K562 (cell line): Measurements from ENCODE around the gene MYBPC3. TPM values are rescaled to one million over a fixed set of nuclear protein-coding genes. Genes with fewer than 3 reads are reported as not detected.

Source experiments
- ATAC-seq: fragments of 200-7000 bp; cut with Tn5 transposase; 3 replicates; pipeline ENCODE4 v1.9.1; 2020; ENCODE audit warnings: moderate library complexity
- BruUV-seq: library from RNA; stranded (reverse); fragments of 400-500 nt; replicated peaks from 2 replicates; lab custom pipeline; 2021; lab: Mats Ljungman, UMichigan
- CTCF ChIA-PET: fragments of 300-600 bp; formaldehyde crosslinking; extraction: SDS; loops from one replicate; lab custom pipeline; 2021; ENCODE audit warnings: low intra/inter-chr PET ratio; lab: Yijun Ruan, JAX
- POLR2A ChIA-PET: fragments of 300-600, 350-650 bp; sonication (Branson Sonifier 250); formaldehyde crosslinking; extraction: SDS; loops from one replicate; lab custom pipeline; 2021; ENCODE audit warnings: antibody characterized with exemption, inconsistent platforms; lab: Yijun Ruan, JAX
- DNase-seq, 4 experiments: peaks; one replicate each; pipeline versions ENCODE4 v3.0.0 to v3.0.0-alpha.2; 2011 to 2018; ENCODE audit warnings: low spot score in 3 of 4, mixed read lengths in 3 of 4; ENCODE audit errors: extremely low read depth in 1 of 4
- FAIRE-seq: peaks from 2 replicates; lab custom pipeline; 2011; peaks lifted over from hg19 to GRCh38; lab: Jason Lieb, UNC
- H2AFZ ChIP-seq: 2 replicates; pipeline ENCODE4 v1.6.0; 2011; ENCODE audit warnings: low read depth, low read length, control low read depth, inconsistent platforms
- H3K27ac ChIP-seq: fragments of 200-600 bp; 3 replicates; pipeline ENCODE4 v1.8.0; 2011; ENCODE audit warnings: low read depth, mild to moderate bottlenecking, control low read depth, inconsistent platforms, low read length, moderate library complexity, mixed read lengths; ENCODE audit errors: extremely low read depth
- H3K27me3 ChIP-seq, 2 experiments: fragments of 300-600 bp in 1 of 2; 2 replicates in 1 of 2; 3 replicates in 1 of 2; pipeline versions ENCODE4 v1.6.0 to v1.8.0; 2011; ENCODE audit warnings: inconsistent platforms in 2 of 2, low read length in 2 of 2, mild to moderate bottlenecking in 1 of 2, mixed read lengths in 1 of 2, moderate library complexity in 1 of 2; ENCODE audit not compliant: control insufficient read depth in 2 of 2, insufficient read depth in 2 of 2
- H3K36me3 ChIP-seq: fragments of 300-600 bp; 3 replicates; pipeline ENCODE4 v1.8.0; 2011; ENCODE audit warnings: mild to moderate bottlenecking, low read length, inconsistent platforms; ENCODE audit not compliant: control insufficient read depth, insufficient read depth
- H3K4me1 ChIP-seq, 2 experiments: fragments of 200-600 bp in 1 of 2; replicated peaks in 1 of 2; 2 replicates in 1 of 2; 3 replicates in 1 of 2; pipeline versions ENCODE4 v1.5.1 to v1.8.0; 2011; ENCODE audit warnings: inconsistent platforms in 2 of 2, low read length in 2 of 2, mild to moderate bottlenecking in 1 of 2, mixed read lengths in 1 of 2, moderate library complexity in 1 of 2; ENCODE audit not compliant: control insufficient read depth in 2 of 2, insufficient read depth in 2 of 2
- H3K4me2 ChIP-seq: 2 replicates; pipeline ENCODE4 v1.6.1; 2011; ENCODE audit warnings: low read length, control low read depth, inconsistent platforms, mixed read lengths; ENCODE audit not compliant: insufficient read depth
- H3K4me3 ChIP-seq: fragments of 200-600 bp; sonication (generic), shearing (Covaris generic); 2 replicates; pipeline ENCODE4 v1.5.1; 2016; ENCODE audit warnings: control low read depth, inconsistent platforms
- H3K79me2 ChIP-seq: fragments of 200-600 bp; 3 replicates; pipeline ENCODE4 v1.8.0; 2011; ENCODE audit warnings: low read length, inconsistent platforms; ENCODE audit not compliant: control insufficient read depth, insufficient read depth
- H3K9ac ChIP-seq, 2 experiments: 2 replicates each; pipeline versions ENCODE4 v1.6.0 to v1.6.1; 2011; ENCODE audit warnings: low read depth in 2 of 2, low read length in 2 of 2, control low read depth in 1 of 2, inconsistent platforms in 1 of 2, mild to moderate bottlenecking in 1 of 2, mixed read lengths in 1 of 2; ENCODE audit not compliant: insufficient read depth in 1 of 2
- H3K9me1 ChIP-seq: one replicate; pipeline ENCODE4 v1.6.0; 2011; ENCODE audit warnings: inconsistent platforms, mild to moderate bottlenecking, low read length, moderate library complexity; ENCODE audit not compliant: control insufficient read depth, insufficient read depth
- H3K9me3 ChIP-seq: replicated peaks from 2 replicates; pipeline ENCODE4 v1.5.1; 2011; ENCODE audit warnings: low read depth, low read length, inconsistent platforms; ENCODE audit not compliant: control insufficient read depth, insufficient read depth
- H4K20me1 ChIP-seq: replicated peaks from 2 replicates; pipeline ENCODE4 v1.6.1; 2011; ENCODE audit warnings: low read length, inconsistent platforms, mixed read lengths; ENCODE audit not compliant: control insufficient read depth, insufficient read depth
- ETV5 ChIP-seq: sonication (generic); formaldehyde crosslinking; IDR thresholded peaks from 2 replicates; pipeline ENCODE4 v1.4.0; 2020; ENCODE audit warnings: low read depth, mild to moderate bottlenecking, missing genetic modification reagents
- GTF2B ChIP-seq: IDR thresholded peaks from 2 replicates; pipeline ENCODE4 v1.6.1; 2011; ENCODE audit not compliant: insufficient read length; ENCODE audit errors: extremely low read depth
- MIER1 ChIP-seq: fragments of 450-650 bp; IDR thresholded peaks from 2 replicates; pipeline ENCODE4 v1.6.1; 2016; ENCODE audit warnings: antibody characterized with exemption, mild to moderate bottlenecking, low read depth
- NEUROD1 ChIP-seq: fragments of 150-350 bp; IDR thresholded peaks from 2 replicates; pipeline ENCODE4 v1.6.1; 2014; ENCODE audit warnings: borderline replicate concordance, low read length, low read depth; ENCODE audit not compliant: partially characterized antibody
- NFIC ChIP-seq: fragments of 450-650 bp; IDR thresholded peaks from 2 replicates; pipeline ENCODE4 v1.6.1; 2017; ENCODE audit warnings: mild to moderate bottlenecking, inconsistent platforms
- PHF8 ChIP-seq: fragments of 200-600 bp; sonication (generic); IDR thresholded peaks from 2 replicates; pipeline ENCODE4 v1.6.1; 2012; ENCODE audit warnings: mixed run types, mild to moderate bottlenecking, inconsistent platforms, low read length, moderate library complexity, borderline replicate concordance
- POLR2B ChIP-seq: fragments of 450-650 bp; IDR thresholded peaks from 2 replicates; pipeline ENCODE4 v1.6.1; 2018; ENCODE audit warnings: low read depth; ENCODE audit not compliant: partially characterized antibody
- SMARCE1 ChIP-seq: fragments of 450-650 bp; IDR thresholded peaks from 2 replicates; pipeline ENCODE4 v1.7.1; 2016; ENCODE audit warnings: mild to moderate bottlenecking
- SRF ChIP-seq, 2 experiments: fragments of 250-450, 450-650 bp in 1 of 2; sonication (Bioruptor Pico) in 1 of 2; sonication (generic) in 1 of 2; formaldehyde crosslinking; IDR thresholded peaks; 2 replicates each; pipeline versions ENCODE4 v1.5.0 to v1.5.1; 2020 to 2022; ENCODE audit warnings: mild to moderate bottlenecking in 1 of 2, missing genetic modification reagents in 1 of 2
- XRCC4 ChIP-seq: IDR thresholded peaks from one replicate; pipeline ENCODE4 v1.6.1; 2011; ENCODE audit not compliant: insufficient read depth, insufficient read length; ENCODE audit errors: extremely low read depth
- ZC3H4 ChIP-seq: sonication (generic); formaldehyde crosslinking; IDR thresholded peaks from 2 replicates; pipeline ENCODE4 v1.9.0; 2021; ENCODE audit warnings: missing genetic modification reagents, borderline replicate concordance
- ZNF121 ChIP-seq: sonication (generic); formaldehyde crosslinking; conservative IDR thresholded peaks from 2 replicates; pipeline ENCODE4 v1.8.0; 2022; ENCODE audit warnings: missing genetic modification reagents
- ZNF174 ChIP-seq: fragments of 250-450 bp; sonication (Bioruptor Pico); IDR thresholded peaks from 2 replicates; pipeline ENCODE4 v1.4.0; 2020; ENCODE audit warnings: mild to moderate bottlenecking
- WGBS: fragments of 100-300 bp; shearing (Covaris generic); methylation state at CpG from one replicate; pipeline ENCODE4 v1.1.6; 2016; ENCODE audit warnings: low coverage, mixed read lengths; ENCODE audit not compliant: insufficient coverage; ENCODE audit errors: missing lambda C conversion rate; 5-methylcytosine and 5-hydroxymethylcytosine counted together
- in situ Hi-C: fragments of 300-500 bp; cut with MboI; formaldehyde crosslinking; loops from 4 replicates; pipeline ENCODE4 v1.15.0; 2018; ENCODE audit warnings: inconsistent platforms, mixed read lengths
- intact Hi-C: fragments of 100-400 bp; cut with micrococcal nuclease; formaldehyde crosslinking; loops from 2 replicates; pipeline ENCODE4 v1.14.2; 2022
- polyA plus RNA-seq, 8 experiments: library from polyadenylated mRNA; depleted of rRNA in 4 of 8; stranded (reverse) in 5 of 8; unstranded in 3 of 8; fragments of >200 nt; fragmentation: Nextera tagmentation in 2 of 8; fragmentation: Illumina TruSeq in 1 of 8; extraction: Ambion mirVana in 2 of 8; extraction: Trizol in 1 of 8; gene quantifications; 2 replicates each; pipeline versions ENCODE4 v1.2.1 to v1.2.3, GENCODE V29; 2011 to 2014; ENCODE audit warnings: inconsistent platforms in 1 of 8, missing spikeins in 1 of 8
- total RNA-seq, 7 experiments: library from RNA; depleted of rRNA in 6 of 7; stranded (reverse); fragments of >200 nt in 6 of 7; fragmentation: Illumina TruSeq in 2 of 7; extraction: Trizol in 2 of 7; gene quantifications; 2 replicates each; pipeline versions ENCODE4 v1.2.1 to v1.2.3, GENCODE V29; 2011 to 2021; ENCODE audit warnings: low replicate concordance in 1 of 7

MYBPC3 gene
- total and polyA plus RNA-seq, 9 of the 15 experiments (the other 6 are each of a cell fraction or from before 2014, with no cell fraction given) = 0.01 TPM; not detected in 8

DNA sequence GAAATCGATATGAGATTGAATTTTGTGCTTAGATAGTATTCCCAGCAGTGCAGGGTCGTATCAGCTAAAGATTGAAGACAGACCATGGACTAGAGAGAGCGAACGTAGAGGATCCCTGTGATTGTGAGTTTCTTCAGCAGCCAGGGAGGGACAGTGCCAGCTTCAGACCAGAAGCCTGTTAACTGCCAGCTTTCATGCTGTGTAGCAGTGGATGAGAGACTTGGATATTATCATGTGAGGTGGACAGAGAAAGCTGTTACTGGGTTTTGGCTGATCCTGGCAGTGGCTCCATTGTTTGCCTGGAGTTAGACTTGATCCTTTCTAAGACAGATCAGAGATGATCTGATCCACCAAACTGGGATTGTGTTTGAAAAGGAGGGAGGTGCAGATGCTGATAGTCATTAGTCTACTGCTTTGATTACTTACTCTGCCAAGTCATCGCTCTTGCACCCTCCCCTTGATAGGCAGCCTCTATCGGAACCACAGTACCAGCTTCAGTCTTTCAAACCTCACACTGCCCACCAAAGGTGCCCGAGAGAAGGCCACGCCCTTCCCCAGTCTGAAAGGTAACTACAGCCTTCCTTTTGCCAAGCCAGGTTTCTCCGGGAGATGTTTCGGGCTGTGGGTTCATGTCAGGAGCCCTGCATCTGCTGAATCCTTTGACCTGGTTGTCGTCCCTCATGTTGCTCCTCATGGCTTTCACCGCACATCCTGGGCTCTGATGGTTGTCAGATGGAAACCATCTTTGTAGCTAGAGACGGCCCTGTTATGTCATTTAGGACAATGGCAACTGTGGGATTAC lies 66.3 kb downstream of the MYBPC3 start:
- H3K9me3 ChIP-seq = no peaks in the 10 kb centered on the region
- POLR2A ChIA-PET = interaction anchor here (0.5 to 1.2 kb wide), 3 partner anchors 10 to 125 kb away, joined by 3 to 6 read pairs (median 4); no protein-coding TSS in a partner anchor
- H4K20me1 ChIP-seq = no peaks in the 10 kb centered on the region
- H3K27ac ChIP-seq = no peak overlapping the region
- no TSS peak for BruUV-seq
- H3K4me3 ChIP-seq = no peak overlapping the region
- H3K4me2 ChIP-seq = no peak overlapping the region
- in situ Hi-C loops (no loop called here), intact Hi-C loops (no loop called here)
- H3K9me1 ChIP-seq = no peaks in the 10 kb centered on the region
- H3K79me2 ChIP-seq = no peaks in the 10 kb centered on the region
- 94% methylated on average over 13 of the region's 13 CpGs for WGBS
- TF ChIP-seq ZNF174 (CRISPR knock-in tag) (no peak), POLR2B (no peak), PHF8 (no peak), SRF (CRISPR knock-in tag; IDR thresholded peaks at IDR 0.05) (no peak), ZC3H4 (no peak), GTF2B (no peak), NEUROD1 (no peak), SMARCE1 (no peak), ZNF121 (CRISPR knock-in tag) (no peak), ETV5 (no peak), NFIC (no peak), MIER1 (no peak), XRCC4 (no peak)
- no peaks in the 10 kb centered on the region for H3K4me1 ChIP-seq
- ATAC-seq = no peak
- H2AFZ ChIP-seq = no peak overlapping the region
- DNase-seq = no peak
- H3K36me3 ChIP-seq = peaks cover 90% of the 10 kb centered on the region
- H3K27me3 ChIP-seq = no peaks in the 10 kb centered on the region
- no peak overlapping the region for H3K9ac ChIP-seq
- no peak for FAIRE-seq
- CTCF ChIA-PET = no interaction called here
